ENCODE data around the gene KRTAP1-4. TPM values are rescaled to one million over a fixed set of nuclear protein-coding genes. Genes with fewer than 3 reads are reported as not detected.

KRTAP1-4 gene
- not detected for total RNA-seq

DNA sequence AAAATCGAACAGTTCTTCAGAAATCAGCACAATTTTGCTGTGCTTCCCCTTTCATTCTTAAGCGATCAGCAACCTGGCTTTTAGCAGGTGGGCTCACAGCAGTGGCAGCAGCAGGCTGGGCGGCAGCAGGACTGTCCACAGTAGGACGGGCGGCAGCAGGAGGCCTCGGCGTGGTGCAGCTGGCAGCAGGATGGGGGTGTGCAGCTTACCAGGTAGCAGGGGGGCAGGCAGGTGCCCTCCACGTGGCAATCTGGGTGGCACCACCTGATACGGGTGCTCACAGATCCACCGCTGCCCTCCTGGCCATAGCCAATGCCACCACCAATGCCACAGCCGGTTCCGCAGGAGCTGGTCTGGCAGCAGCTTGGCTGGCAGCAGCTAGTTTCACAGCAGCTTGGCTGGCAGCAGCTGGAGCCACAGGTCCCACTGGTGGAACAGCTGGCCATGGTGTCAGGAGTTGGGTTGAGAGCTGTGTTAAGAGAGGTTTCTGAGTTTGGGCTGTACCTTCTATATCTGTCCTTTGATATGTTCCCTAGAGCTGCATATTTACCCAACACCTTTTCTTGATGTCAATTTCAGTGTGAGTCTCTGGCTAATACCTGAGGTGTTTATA, at the start of gene KRTAP1-4:
KRTAP1-4 (minus strand) TSS at position 563 of the 613 bp plus-strand sequence; CDS start at position 446, 117 bp downstream.
- Histone ChIP-seq H3K9me3 (no peaks in the 10 kb centered on the region), H3K4me1 (replicated peaks) (no peaks in the 10 kb centered on the region), H3K36me3 (no peaks in the 10 kb centered on the region), H3K4me3 (no peak within 1 kb of the TSS), H3K27ac (no peak within 1 kb of the TSS), H3K27me3 (replicated peaks; ENCODE audit: insufficient read depth) (no peaks in the 10 kb centered on the region)
- TF ChIP-seq POLR2AphosphoS5 (IDR thresholded peaks at IDR 0.05) (no peak), POLR2A (IDR thresholded peaks at IDR 0.05) (no peak)
- TF ChIP-seq, protein P1, sequence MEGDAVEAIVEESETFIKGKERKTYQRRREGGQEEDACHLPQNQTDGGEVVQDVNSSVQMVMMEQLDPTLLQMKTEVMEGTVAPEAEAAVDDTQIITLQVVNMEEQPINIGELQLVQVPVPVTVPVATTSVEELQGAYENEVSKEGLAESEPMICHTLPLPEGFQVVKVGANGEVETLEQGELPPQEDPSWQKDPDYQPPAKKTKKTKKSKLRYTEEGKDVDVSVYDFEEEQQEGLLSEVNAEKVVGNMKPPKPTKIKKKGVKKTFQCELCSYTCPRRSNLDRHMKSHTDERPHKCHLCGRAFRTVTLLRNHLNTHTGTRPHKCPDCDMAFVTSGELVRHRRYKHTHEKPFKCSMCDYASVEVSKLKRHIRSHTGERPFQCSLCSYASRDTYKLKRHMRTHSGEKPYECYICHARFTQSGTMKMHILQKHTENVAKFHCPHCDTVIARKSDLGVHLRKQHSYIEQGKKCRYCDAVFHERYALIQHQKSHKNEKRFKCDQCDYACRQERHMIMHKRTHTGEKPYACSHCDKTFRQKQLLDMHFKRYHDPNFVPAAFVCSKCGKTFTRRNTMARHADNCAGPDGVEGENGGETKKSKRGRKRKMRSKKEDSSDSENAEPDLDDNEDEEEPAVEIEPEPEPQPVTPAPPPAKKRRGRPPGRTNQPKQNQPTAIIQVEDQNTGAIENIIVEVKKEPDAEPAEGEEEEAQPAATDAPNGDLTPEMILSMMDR (IDR thresholded peaks at IDR 0.05) = no peak
- intact Hi-C loops (cut with DNase I) = no loop called here
- DNase-seq (ENCODE audit: low spot score) = no peak
- 83% methylated on average over 12 of the region's 12 CpGs for WGBS

DNA sequence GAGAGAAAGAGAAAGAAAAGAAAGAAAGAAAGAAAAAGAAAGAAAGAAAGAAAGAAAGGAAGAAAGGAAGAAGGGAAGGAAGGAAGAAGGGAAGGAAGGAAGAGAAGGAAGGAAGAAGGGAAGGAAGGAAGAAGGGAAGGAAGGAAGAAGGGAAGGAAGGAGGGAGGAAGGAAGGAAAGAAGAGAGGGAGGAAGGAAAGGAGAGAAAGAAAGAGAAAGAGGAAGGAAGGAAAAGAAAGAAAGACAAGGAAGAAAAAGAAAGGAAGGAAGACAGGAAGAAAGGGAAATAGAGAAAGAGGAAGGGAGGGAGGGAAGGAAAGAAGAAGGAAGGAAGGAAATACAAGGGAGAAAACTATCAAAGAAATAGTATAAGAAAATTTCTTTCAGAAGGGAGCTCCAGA, 46.8 kb upstream of the KRTAP1-4 start:
- intact Hi-C loops (cut with DNase I) = no loop called here
- TF ChIP-seq, protein P1 (IDR thresholded peaks at IDR 0.05) = no peak
- Histone ChIP-seq H3K4me3 (no peak overlapping the region), H3K27ac (no peak overlapping the region), H3K4me1 (replicated peaks) (no peaks in the 10 kb centered on the region), H3K9me3 (no peaks in the 10 kb centered on the region), H3K27me3 (replicated peaks; ENCODE audit: insufficient read depth) (no peaks in the 10 kb centered on the region), H3K36me3 (no peaks in the 10 kb centered on the region)
- no peak for DNase-seq (ENCODE audit: low spot score)

- Histone ChIP-seq H3K27ac (no peak overlapping the region), H3K9me3 (no peaks in the 10 kb centered on the region), H3K36me3 (no peaks in the 10 kb centered on the region), H3K4me1 (replicated peaks) (no peaks in the 10 kb centered on the region), H3K4me3 (no peak overlapping the region), H3K27me3 (replicated peaks; ENCODE audit: insufficient read depth) (no peaks in the 10 kb centered on the region)
- DNase-seq (ENCODE audit: low spot score) = no peak
- WGBS = 90% methylated on average over 2 of the region's 2 CpGs
- TF ChIP-seq POLR2A (IDR thresholded peaks at IDR 0.05) (no peak), POLR2AphosphoS5 (IDR thresholded peaks at IDR 0.05) (no peak)
- TF ChIP-seq, protein P1 (IDR thresholded peaks at IDR 0.05) = no peak
- intact Hi-C loops (cut with DNase I) = no loop called here
Measured at GRCh38 chr17:41073676-41074075, 43.7 kb upstream of the KRTAP1-4 start.

DNA sequence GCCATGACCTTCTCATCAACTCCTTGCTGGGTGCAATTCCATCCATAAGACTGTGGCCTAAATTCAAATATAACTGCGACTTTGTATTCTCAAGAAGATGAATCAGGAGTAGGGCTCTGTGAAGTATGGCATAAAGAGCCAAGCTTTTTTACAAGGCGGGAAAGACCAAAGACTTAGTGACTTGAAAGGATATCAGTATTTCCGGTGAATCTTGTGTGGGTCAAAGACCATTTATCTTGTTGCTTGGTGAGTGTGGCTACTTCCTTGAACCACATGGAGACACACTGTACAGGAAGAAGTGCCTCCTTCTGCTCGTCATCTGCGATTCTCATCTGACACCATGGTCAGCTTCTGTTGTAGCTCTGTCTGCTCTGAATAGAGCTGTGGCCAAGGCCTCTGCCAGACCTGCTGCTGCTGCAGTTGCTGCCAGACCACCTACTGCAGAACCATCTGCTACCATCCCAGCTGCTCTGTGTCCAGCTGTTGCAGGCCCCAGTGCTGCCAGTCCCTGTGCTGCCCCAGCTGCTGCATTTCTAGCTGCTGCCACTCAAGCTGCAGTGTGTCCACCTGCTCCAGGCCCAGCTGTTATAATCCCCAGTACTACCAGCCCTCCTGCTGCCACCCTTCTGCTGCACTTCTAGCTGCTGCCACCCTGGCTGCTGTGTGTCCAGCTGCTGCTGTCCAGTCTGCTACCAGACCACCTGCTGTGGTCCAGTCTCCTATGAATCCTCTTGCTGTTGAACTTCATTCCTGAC, 41.8 kb upstream of the KRTAP1-4 start:
- H3K4me1 ChIP-seq (replicated peaks) = no peaks in the 10 kb centered on the region
- H3K36me3 ChIP-seq = no peaks in the 10 kb centered on the region
- TF ChIP-seq, protein P1 (IDR thresholded peaks at IDR 0.05) = no peak
- TF ChIP-seq POLR2AphosphoS5 (IDR thresholded peaks at IDR 0.05) (no peak), POLR2A (IDR thresholded peaks at IDR 0.05) (no peak)
- intact Hi-C loops (cut with DNase I) = no loop called here
- H3K27me3 ChIP-seq (replicated peaks; ENCODE audit: insufficient read depth) = no peaks in the 10 kb centered on the region
- 88% methylated on average over 5 of the region's 5 CpGs for WGBS
- H3K9me3 ChIP-seq = no peaks in the 10 kb centered on the region
- no peak overlapping the region for H3K4me3 ChIP-seq
- H3K27ac ChIP-seq = no peak overlapping the region
- DNase-seq (ENCODE audit: low spot score) = no peak

- H3K4me3 ChIP-seq = no peak overlapping the region
- 89% methylated on average over 3 of the region's 3 CpGs for WGBS
- H3K4me1 ChIP-seq (replicated peaks) = no peaks in the 10 kb centered on the region
- intact Hi-C loops (cut with DNase I) = no loop called here
- TF ChIP-seq, protein P1 (IDR thresholded peaks at IDR 0.05) = no peak
- TF ChIP-seq POLR2AphosphoS5 (IDR thresholded peaks at IDR 0.05) = no peak
- no peak for TF ChIP-seq POLR2A (IDR thresholded peaks at IDR 0.05)
- H3K27ac ChIP-seq = no peak overlapping the region
- H3K36me3 ChIP-seq = no peaks in the 10 kb centered on the region
- no peaks in the 10 kb centered on the region for H3K27me3 ChIP-seq (replicated peaks; ENCODE audit: insufficient read depth)
- H3K9me3 ChIP-seq = no peaks in the 10 kb centered on the region
- no peak for DNase-seq (ENCODE audit: low spot score)
Measured at GRCh38 chr17:41069031-41069430, 39.0 kb upstream of the KRTAP1-4 start.
